T-helper 17 cell (primary cell): Measurements from ENCODE around the gene SHISAL2A. TPM values are rescaled to one million over a fixed set of nuclear protein-coding genes. Genes with fewer than 3 reads are reported as not detected.
"Not testable (repeated sequence)": the region's sequence is repeated elsewhere in the genome, so short reads cannot be mapped to it uniquely, and the experiment has no call there.

Experiments used
- ATAC-seq: fragments of 150-1000 bp; cut with Tn5 transposase; 2 replicates; pipeline ENCODE4 v1.10.0; 2021; ENCODE audit warnings: mild to moderate bottlenecking, moderate library complexity
- DNase-seq, 3 donors: peaks; one replicate each; pipeline versions ENCODE4 v3.0.0 to v3.0.0-alpha.2; 2020 to 2021
- H3K9me3 ChIP-seq: one replicate; pipeline ENCODE4 v1.7.0; 2013; ENCODE audit warnings: low read length, mild to moderate bottlenecking; ENCODE audit not compliant: control insufficient read depth, poor library complexity, severe bottlenecking
- H3K27ac Mint-ChIP-seq: one replicate; pipeline ENCODE4 v1.8.0; 2022; ENCODE audit warnings: mild to moderate bottlenecking, moderate library complexity, mixed read lengths
- H3K27me3 Mint-ChIP-seq: one replicate; pipeline ENCODE4 v1.8.0; 2022; ENCODE audit warnings: mixed read lengths
- H3K36me3 Mint-ChIP-seq: one replicate; pipeline ENCODE4 v1.8.0; 2022; ENCODE audit warnings: low read depth, mixed read lengths
- H3K4me1 Mint-ChIP-seq: one replicate; pipeline ENCODE4 v1.8.0; 2022; ENCODE audit warnings: mild to moderate bottlenecking, mixed read lengths
- H3K4me3 Mint-ChIP-seq: one replicate; pipeline ENCODE4 v1.8.0; 2022; ENCODE audit warnings: mild to moderate bottlenecking, moderate library complexity, mixed read lengths
- total RNA-seq, 4 donors: library from RNA in 2 of 4; stranded (reverse) in 2 of 4; gene quantifications; one replicate each; pipeline ENCODE4 v1.2.3 and lab custom pipeline; 2022 to 2026

SHISAL2A gene
- total RNA-seq, 2 donors from 2014 or later: 33.1 to 41.9 TPM

- ATAC-seq (no peak), DNase-seq (no peak)
- Mint-ChIP-seq H3K27me3 (no peaks in the 10 kb centered on the region), H3K4me3 (no peak overlapping the region), H3K27ac (peak overlapping the region; percentile 86), H3K4me1 (peaks cover 10% of the 10 kb centered on the region), H3K36me3 (no peaks in the 10 kb centered on the region)
- H3K9me3 ChIP-seq: no peaks in the 10 kb centered on the region
Observed at GRCh38 chr1:52686830-52687229, 53.9 kb downstream of the SHISAL2A start.

DNA sequence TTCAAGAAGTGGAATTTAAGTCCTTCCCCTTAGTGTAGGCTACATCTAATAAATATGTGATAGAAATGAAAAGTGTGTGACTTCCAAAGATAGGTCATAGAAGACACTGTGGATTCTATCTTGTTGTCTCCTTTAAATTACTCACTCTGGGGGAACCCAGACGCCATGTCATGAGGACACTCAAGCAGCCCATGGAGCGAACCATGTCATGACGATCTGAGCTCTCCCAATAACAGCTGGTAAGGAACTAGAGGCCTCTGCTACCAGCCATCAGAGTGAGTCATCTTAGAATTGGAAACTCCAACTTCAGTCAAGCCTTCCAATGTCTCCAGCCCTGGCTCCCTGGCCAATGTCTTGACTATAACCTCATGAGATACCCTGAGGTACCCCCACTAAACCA lies 58.9 kb downstream of the SHISAL2A start:
- H3K27me3 Mint-ChIP-seq: no peaks in the 10 kb centered on the region
- peaks cover 6% of the 10 kb centered on the region for H3K36me3 Mint-ChIP-seq
- no peak for ATAC-seq
- H3K27ac Mint-ChIP-seq: no peak overlapping the region
- H3K4me3 Mint-ChIP-seq: no peak overlapping the region
- DNase-seq: no peak
- H3K9me3 ChIP-seq: no peaks in the 10 kb centered on the region
- H3K4me1 Mint-ChIP-seq: peaks cover 18% of the 10 kb centered on the region

DNA sequence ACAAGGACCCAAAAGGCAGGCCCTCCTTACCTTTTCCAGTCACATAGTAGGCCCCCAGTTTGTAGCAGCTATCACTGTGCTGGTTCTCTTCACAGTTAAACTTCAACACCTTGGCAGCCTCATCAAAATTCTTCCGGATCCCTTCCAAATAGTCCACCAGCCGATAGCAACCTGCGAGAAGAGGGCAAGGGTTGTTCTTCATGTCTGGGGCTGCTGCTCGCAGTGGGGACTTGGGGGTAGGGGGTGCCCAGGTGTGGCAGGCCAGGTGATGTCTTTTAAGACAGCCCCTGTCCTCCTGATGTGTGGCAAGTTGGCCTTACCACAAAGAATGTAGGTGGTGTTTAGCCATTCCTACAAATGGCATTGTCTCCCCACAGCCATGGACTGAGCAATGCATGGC lies 59.7 kb downstream of the SHISAL2A start:
- Mint-ChIP-seq H3K36me3 (peaks cover 6% of the 10 kb centered on the region), H3K27ac (peak overlapping the region; percentile 43), H3K4me3 (no peak overlapping the region), H3K27me3 (no peaks in the 10 kb centered on the region), H3K4me1 (peaks cover 21% of the 10 kb centered on the region)
- DNase-seq (no peak), ATAC-seq (no peak)
- H3K9me3 ChIP-seq: no peaks in the 10 kb centered on the region

GRCh38 chr1:52693351-52693750 lies 60.4 kb downstream of the SHISAL2A start:
- not testable (repeated sequence) for H3K9me3 ChIP-seq, H3K36me3 Mint-ChIP-seq, ATAC-seq, DNase-seq, H3K27me3 Mint-ChIP-seq, H3K4me3 Mint-ChIP-seq
- H3K27ac Mint-ChIP-seq: peak overlapping the region; percentile 43
- peaks cover 25% of the 10 kb centered on the region for H3K4me1 Mint-ChIP-seq

DNA sequence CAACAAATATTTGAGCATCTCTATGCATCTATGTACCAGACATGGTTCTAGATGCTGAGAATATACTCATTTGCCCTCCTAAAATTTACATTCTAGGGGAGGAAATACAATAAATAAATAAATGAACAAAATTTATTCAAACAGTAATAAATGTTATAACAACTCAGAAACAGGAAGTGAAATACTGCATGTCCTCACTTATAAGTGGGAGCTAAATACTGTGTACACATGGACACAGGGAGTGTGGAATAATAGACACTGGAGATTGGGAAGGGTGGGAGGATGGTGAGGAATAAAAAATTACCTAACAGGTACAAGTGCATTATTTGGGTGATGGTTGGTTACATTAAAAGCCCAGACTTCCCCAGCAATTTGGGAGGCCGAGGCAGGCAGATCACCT lies 60.9 kb downstream of the SHISAL2A start:
- Mint-ChIP-seq H3K36me3 (peaks cover 6% of the 10 kb centered on the region), H3K4me3 (no peak overlapping the region), H3K4me1 (peaks cover 29% of the 10 kb centered on the region), H3K27me3 (no peaks in the 10 kb centered on the region), H3K27ac (no peak overlapping the region)
- DNase-seq (no peak), ATAC-seq (no peak)
- H3K9me3 ChIP-seq: no peaks in the 10 kb centered on the region

GRCh38 chr1:52695627-52696026 lies 62.7 kb downstream of the SHISAL2A start:
- Mint-ChIP-seq H3K4me3 (no peak overlapping the region), H3K36me3 (peaks cover 6% of the 10 kb centered on the region), H3K4me1 (peaks cover 29% of the 10 kb centered on the region), H3K27ac (peak overlapping the region; percentile 77), H3K27me3 (no peaks in the 10 kb centered on the region)
- ATAC-seq (no peak), DNase-seq (no peak)
- no peaks in the 10 kb centered on the region for H3K9me3 ChIP-seq

- peaks cover 35% of the 10 kb centered on the region for H3K4me1 Mint-ChIP-seq
- ATAC-seq: peak; percentile 31
- H3K27me3 Mint-ChIP-seq: no peaks in the 10 kb centered on the region
- peak; percentile 23 to 72 (median 65) for DNase-seq
- H3K9me3 ChIP-seq: no peaks in the 10 kb centered on the region
- peak within 1 kb of the TSS; percentile 93 for H3K4me3 Mint-ChIP-seq
- peak within 1 kb of the TSS; percentile 93 for H3K27ac Mint-ChIP-seq
- H3K36me3 Mint-ChIP-seq: no peaks in the 10 kb centered on the region
Observed at GRCh38 chr1:52697795-52698674, 65.1 kb downstream of the SHISAL2A start, which contains the start of gene COA7. Gene COA7 (minus strand): TSS chr1:52698347. CDS start chr1:52698326, 21 bp downstream.

DNA sequence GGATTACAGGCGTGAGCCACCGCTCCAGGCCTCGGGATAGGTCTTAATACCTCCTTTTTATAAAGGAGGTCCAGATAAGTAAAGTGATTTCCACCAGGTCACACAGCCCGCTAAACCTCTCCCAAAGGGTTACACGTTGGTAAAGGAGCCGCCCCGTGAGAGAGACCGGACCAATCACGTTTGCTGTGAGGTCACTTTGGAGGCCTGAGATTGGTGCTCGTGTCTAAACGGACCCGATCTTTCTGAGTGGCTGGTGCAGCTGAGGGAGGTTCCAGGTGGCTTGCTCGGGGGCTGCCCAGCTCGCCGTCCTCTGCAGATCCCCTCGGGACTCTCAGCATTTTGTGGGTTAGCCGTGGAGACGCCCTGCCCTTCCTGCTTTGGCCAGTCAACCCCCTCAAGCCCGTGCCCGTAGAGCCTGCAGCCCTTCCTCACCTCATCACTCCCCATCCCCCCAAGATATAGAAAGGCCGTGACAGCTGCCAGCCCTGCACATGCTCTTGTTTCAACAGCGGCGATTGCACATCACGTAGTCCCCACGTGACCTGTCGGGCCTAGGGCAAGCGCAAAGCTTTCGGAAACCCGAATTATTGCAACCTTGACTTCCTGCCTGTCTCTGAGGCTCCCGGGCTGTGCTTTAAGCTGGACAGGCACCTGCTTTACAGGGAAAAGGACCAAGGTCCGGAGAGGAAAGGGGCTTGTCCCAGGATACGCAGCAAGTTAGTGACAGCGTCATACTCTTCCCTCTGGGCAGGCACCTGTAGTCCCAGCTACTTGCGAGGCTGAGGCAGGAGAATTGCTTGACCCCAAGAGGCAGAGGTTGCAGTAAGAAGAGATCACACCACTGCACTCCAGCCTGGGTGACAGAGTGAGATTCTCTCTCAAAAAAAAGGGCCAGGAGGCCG lies 70.2 kb downstream of the SHISAL2A start:
- Mint-ChIP-seq H3K4me3 (peak overlapping the region; percentile 93), H3K27ac (peak overlapping the region; percentile 99), H3K36me3 (no peaks in the 10 kb centered on the region), H3K27me3 (peaks cover 2% of the 10 kb centered on the region), H3K4me1 (peaks cover 24% of the 10 kb centered on the region)
- DNase-seq (peak; percentile 62 to 71 (median 63)), ATAC-seq (peak; percentile 94)
- H3K9me3 ChIP-seq: no peaks in the 10 kb centered on the region

DNA sequence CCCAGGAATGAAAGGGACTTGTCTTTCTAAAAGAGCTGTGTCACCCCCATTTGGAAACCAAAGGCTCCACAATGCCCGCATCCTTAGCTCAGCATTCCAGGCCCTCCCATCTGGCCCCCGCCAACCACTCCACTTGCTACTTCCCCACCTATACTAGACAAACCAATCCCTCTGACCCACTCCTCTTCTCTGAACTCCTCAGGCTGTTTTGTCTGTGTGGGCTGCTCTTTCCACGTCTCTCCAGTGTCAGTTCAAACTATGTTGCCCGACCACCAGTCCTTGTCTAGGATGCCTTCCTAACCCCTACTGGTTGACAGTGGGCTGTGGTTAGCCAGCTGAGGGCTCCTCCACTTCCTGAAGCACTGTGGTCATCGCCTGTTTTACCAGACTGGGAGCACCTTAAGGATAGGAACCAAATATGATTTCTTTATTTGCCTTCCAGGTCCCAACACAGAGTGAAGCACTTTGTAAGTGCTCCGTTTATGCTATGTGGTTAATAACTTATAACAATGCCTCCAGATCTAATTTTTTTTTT lies 73.2 kb downstream of the SHISAL2A start:
- Mint-ChIP-seq H3K36me3 (peaks cover 2% of the 10 kb centered on the region), H3K4me3 (no peak overlapping the region), H3K27me3 (peaks cover 12% of the 10 kb centered on the region), H3K27ac (no peak overlapping the region), H3K4me1 (peaks cover 19% of the 10 kb centered on the region)
- H3K9me3 ChIP-seq: no peaks in the 10 kb centered on the region
- ATAC-seq (no peak), DNase-seq (no peak)

Other genes with a start within 250 kb of the SHISAL2A start
- gene ORC1, start 228.7 kb upstream of the SHISAL2A start, total RNA-seq: 1 to 10 TPM; 1.2 to 2.0 TPM
- gene PRPF38A, start 228.6 kb upstream of the SHISAL2A start, total RNA-seq: 10 to 100 TPM; 62.1 to 64.6 TPM
- 100 to 1,000 TPM; 125 to 136 TPM for gene TUT4, start 80.1 kb upstream of the SHISAL2A start, total RNA-seq
- gene GPX7, start 30.8 kb upstream of the SHISAL2A start, total RNA-seq: 10 to 100 TPM; 13.4 to 13.9 TPM
- 1 to 10 TPM; 1.9 to 3.9 TPM for gene COA7, start 65.2 kb downstream of the SHISAL2A start, total RNA-seq
- 10 to 100 TPM; 13.5 to 16.8 TPM for gene ZYG11B, start 93.3 kb downstream of the SHISAL2A start, total RNA-seq
- gene ZYG11A, start 209.6 kb downstream of the SHISAL2A start, total RNA-seq: under 1 TPM in 1 of 2 donors, not detected in 1; 0.20 TPM